ENCODE data around the gene ABCC3. TPM values are rescaled to one million over a fixed set of nuclear protein-coding genes. Genes with fewer than 3 reads are reported as not detected.

ABCC3 gene
- total and polyA plus RNA-seq, 9 of the 15 experiments (the other 6 are each of a cell fraction or from before 2014, with no cell fraction given), result 0.03 to 1.6 (median 0.42) TPM; not detected in 5

- no peak for TF ChIP-seq CEBPB (tag; IDR thresholded peaks at IDR 0.05)
Observed at GRCh38 chr17:50618300-50618699, 16.4 kb upstream of the ABCC3 start (continued).

GRCh38 chr17:50618941-50619340, 15.7 kb upstream of the ABCC3 start:
- TF ChIP-seq TARDBP (IDR thresholded peaks at IDR 0.05), result no peak
- TF ChIP-seq ZNF121 (CRISPR knock-in tag; conservative IDR thresholded peaks at IDR 0.05), result 0 out of 2 replicates have a peak, but pooled peaks have one; percentile 22
- Histone ChIP-seq H3K79me2 (ENCODE audit: control insufficient read depth, insufficient read depth, low read length) (no peaks in the 10 kb centered on the region), H2AFZ (ENCODE audit: low read depth, low read length) (no peak overlapping the region), H3K4me2 (ENCODE audit: insufficient read depth, low read length) (no peak overlapping the region), H3K4me3 (no peak overlapping the region), H3K27me3 (ENCODE audit: control insufficient read depth in 2 of 2, insufficient read depth in 2 of 2, low read length in 2 of 2) (peaks cover 18 to 71% of the 10 kb centered on the region in 2 experiments; a peak in 4 of 5 replicates), H3K36me3 (ENCODE audit: control insufficient read depth, insufficient read depth, low read length) (no peaks in the 10 kb centered on the region), H3K9ac (ENCODE audit: insufficient read depth in 1 of 2, low read depth in 2 of 2, low read length in 2 of 2) (peak overlapping the region in 1 of 2 experiments; percentile 68; a peak in 1 of 4 replicates), H3K9me3 (replicated peaks; ENCODE audit: control insufficient read depth, insufficient read depth, low read depth, low read length) (no peaks in the 10 kb centered on the region), H3K27ac (ENCODE audit: extremely low read depth, low read depth, low read length) (no peak overlapping the region), H3K9me1 (ENCODE audit: control insufficient read depth, insufficient read depth, low read length) (no peaks in the 10 kb centered on the region), H3K4me1 (replicated peaks in 1 of 2; ENCODE audit: control insufficient read depth in 2 of 2, insufficient read depth in 2 of 2, low read length in 2 of 2) (peaks cover 7 to 31% of the 10 kb centered on the region in 2 experiments; a peak in 3 of 5 replicates), H4K20me1 (replicated peaks; ENCODE audit: control insufficient read depth, insufficient read depth, low read length) (peaks cover 6% of the 10 kb centered on the region; the same call in 1 of the 2 replicates)
- ChIA-PET POLR2A (no interaction called here), CTCF (ENCODE audit: low intra/inter-chr PET ratio) (no interaction called here)
- 8% methylated on average over 10 of the region's 11 CpGs for WGBS (ENCODE audit: insufficient coverage, low coverage, missing lambda C conversion rate)
- in situ Hi-C loops (cut with MboI), result no loop called here
- FAIRE-seq, result no peak
- DNase-seq (ENCODE audit: extremely low read depth in 1 of 4, low spot score in 3 of 4), result no peak
- no TSS peak for BruUV-seq (replicated peaks)
- ATAC-seq, result no peak
- intact Hi-C loops (cut with micrococcal nuclease), result no loop called here

GRCh38 chr17:50619489-50619888, 15.2 kb upstream of the ABCC3 start:
- peaks cover 6% of the 10 kb centered on the region; the same call in 1 of the 2 replicates for H4K20me1 ChIP-seq (replicated peaks; ENCODE audit: control insufficient read depth, insufficient read depth, low read length)
- no peak overlapping the region for H3K27ac ChIP-seq (ENCODE audit: extremely low read depth, low read depth, low read length)
- H3K27me3 ChIP-seq (ENCODE audit: control insufficient read depth in 2 of 2, insufficient read depth in 2 of 2, low read length in 2 of 2), result peaks cover 18 to 65% of the 10 kb centered on the region in 2 experiments; a peak in 4 of 5 replicates
- H2AFZ ChIP-seq (ENCODE audit: low read depth, low read length), result no peak overlapping the region
- no peak overlapping the region; a peak in 1 of 4 replicates for H3K9ac ChIP-seq (ENCODE audit: insufficient read depth in 1 of 2, low read depth in 2 of 2, low read length in 2 of 2)
- no peak overlapping the region for H3K4me3 ChIP-seq
- FAIRE-seq (no peak), DNase-seq (ENCODE audit: extremely low read depth in 1 of 4, low spot score in 3 of 4) (no peak), ATAC-seq (no peak)
- WGBS (ENCODE audit: insufficient coverage, low coverage, missing lambda C conversion rate), result 0% methylated on average over 6 of the region's 7 CpGs
- ChIA-PET POLR2A (no interaction called here), CTCF (ENCODE audit: low intra/inter-chr PET ratio) (interaction anchor here (0.6 kb wide), 1 partner anchor 15 kb away, joined by 4 read pairs; no protein-coding TSS in a partner anchor)
- H3K79me2 ChIP-seq (ENCODE audit: control insufficient read depth, insufficient read depth, low read length), result no peaks in the 10 kb centered on the region
- H3K4me2 ChIP-seq (ENCODE audit: insufficient read depth, low read length), result no peak overlapping the region
- H3K9me3 ChIP-seq (replicated peaks; ENCODE audit: control insufficient read depth, insufficient read depth, low read depth, low read length), result no peaks in the 10 kb centered on the region
- H3K4me1 ChIP-seq (replicated peaks in 1 of 2; ENCODE audit: control insufficient read depth in 2 of 2, insufficient read depth in 2 of 2, low read length in 2 of 2), result peaks cover 7 to 31% of the 10 kb centered on the region in 2 experiments; a peak in 3 of 5 replicates
- H3K36me3 ChIP-seq (ENCODE audit: control insufficient read depth, insufficient read depth, low read length), result no peaks in the 10 kb centered on the region
- no peaks in the 10 kb centered on the region for H3K9me1 ChIP-seq (ENCODE audit: control insufficient read depth, insufficient read depth, low read length)
- intact Hi-C loops (cut with micrococcal nuclease) (no loop called here), in situ Hi-C loops (cut with MboI) (no loop called here)
- BruUV-seq (replicated peaks), result no TSS peak
- no peak for TF ChIP-seq ZSCAN32 (CRISPR knock-in tag; IDR thresholded peaks at IDR 0.05)
- no peak for TF ChIP-seq BACH1 (tag; IDR thresholded peaks at IDR 0.05)
- TF ChIP-seq SFPQ (IDR thresholded peaks at IDR 0.05; ENCODE audit: low read depth, low read length), result no peak
- no peak for TF ChIP-seq SNRNP70 (optimal IDR thresholded peaks at IDR 0.05; ENCODE audit: low read depth, low read length)
- no peak for TF ChIP-seq CCNT2 (IDR thresholded peaks at IDR 0.05; ENCODE audit: borderline replicate concordance, extremely low read depth, insufficient read length, low read depth, low read length)
- TF ChIP-seq RBFOX2 (IDR thresholded peaks at IDR 0.05; ENCODE audit: low read depth, low read length), result no peak
- no peak for TF ChIP-seq RUNX1 (IDR thresholded peaks at IDR 0.05; ENCODE audit: low read depth)
